Natural killer cell (primary cell): ENCODE measurements around the gene CCL28. TPM values are rescaled to one million over a fixed set of nuclear protein-coding genes. Genes with fewer than 3 reads are reported as not detected.

Experiments used
- ATAC-seq, 3 donors: fragments of 150-1000 bp in 2 of 3; fragments of 200-7000 bp in 1 of 3; cut with Tn5 transposase; 1 replicate in 1 of 3; 2 replicates in 2 of 3; pipeline ENCODE4 v1.10.0; 2021; ENCODE audit warnings: mild to moderate bottlenecking in 2 of 3, moderate library complexity in 2 of 3
- DNase-seq, 2 donors: peaks; one replicate each; pipeline versions ENCODE4 v3.0.0 to v3.0.0-alpha.2; 2013 to 2021; ENCODE audit warnings: mixed read lengths in 1 of 2
- H3K27ac ChIP-seq: one replicate; pipeline ENCODE4 v1.5.1; 2013; ENCODE audit warnings: mild to moderate bottlenecking, low read length
- H3K27me3 ChIP-seq: one replicate; pipeline ENCODE4 v1.6.1; 2013; ENCODE audit warnings: low read length; ENCODE audit not compliant: control insufficient read depth, insufficient read depth
- H3K36me3 ChIP-seq: one replicate; pipeline ENCODE4 v1.6.1; 2013; ENCODE audit warnings: low read length; ENCODE audit not compliant: control insufficient read depth, insufficient read depth
- H3K4me1 ChIP-seq: one replicate; pipeline ENCODE4 v1.6.1; 2013; ENCODE audit warnings: low read length; ENCODE audit not compliant: control insufficient read depth, insufficient read depth
- H3K4me3 ChIP-seq: one replicate; pipeline ENCODE4 v1.5.1; 2013; ENCODE audit warnings: low read length
- H3K9me3 ChIP-seq: one replicate; pipeline ENCODE4 v1.6.1; 2013; ENCODE audit warnings: low read length; ENCODE audit not compliant: control insufficient read depth, insufficient read depth
- H3K27ac Mint-ChIP-seq, 2 donors: one replicate each; pipeline ENCODE4 v1.8.0; 2022; ENCODE audit warnings: mild to moderate bottlenecking in 2 of 2, mixed read lengths in 2 of 2, moderate library complexity in 1 of 2
- H3K27me3 Mint-ChIP-seq, 2 donors: one replicate each; pipeline ENCODE4 v1.8.0; 2022; ENCODE audit warnings: low read depth in 2 of 2, mixed read lengths in 2 of 2
- H3K36me3 Mint-ChIP-seq: one replicate; pipeline ENCODE4 v1.8.0; 2022; ENCODE audit warnings: mixed read lengths
- H3K4me1 Mint-ChIP-seq, 2 donors: one replicate each; pipeline ENCODE4 v1.8.0; 2022; ENCODE audit warnings: mixed read lengths in 2 of 2
- H3K4me3 Mint-ChIP-seq: one replicate; pipeline ENCODE4 v1.8.0; 2022; ENCODE audit warnings: mild to moderate bottlenecking, moderate library complexity, mixed read lengths
- H3K9me3 Mint-ChIP-seq, 2 donors: one replicate each; pipeline ENCODE4 v1.8.0; 2022; ENCODE audit warnings: mixed read lengths in 2 of 2
- WGBS: methylation state at CpG from one replicate; pipeline ENCODE4 v1.1.7; 2013; ENCODE audit warnings: missing lambda C conversion rate; ENCODE audit not compliant: insufficient coverage; 5-methylcytosine and 5-hydroxymethylcytosine counted together
- intact Hi-C: fragments of 100-400 bp; cut with micrococcal nuclease; formaldehyde crosslinking; loops from one replicate; pipeline ENCODE4 v1.14.2; 2022
- total RNA-seq, 4 donors: library from RNA; stranded (reverse); fragments of 120-200 nt in 1 of 4; gene quantifications; one replicate each; pipeline versions ENCODE4 v1.2.3 to v1.2.4, GENCODE V29; 2013 to 2022
- TF ChIP-seq, protein P1 (sequence below): fragments of 200-600 bp; IDR thresholded peaks from one replicate; pipeline ENCODE4 v1.8.0; 2022; ENCODE audit warnings: antibody characterized with exemption

Gene CCL28
- total RNA-seq, 3 donors from 2014 or later (not counting 1 experiment from before 2014, with no cell fraction given) = 17.5 to 25.8 (median 25.1) TPM

DNA sequence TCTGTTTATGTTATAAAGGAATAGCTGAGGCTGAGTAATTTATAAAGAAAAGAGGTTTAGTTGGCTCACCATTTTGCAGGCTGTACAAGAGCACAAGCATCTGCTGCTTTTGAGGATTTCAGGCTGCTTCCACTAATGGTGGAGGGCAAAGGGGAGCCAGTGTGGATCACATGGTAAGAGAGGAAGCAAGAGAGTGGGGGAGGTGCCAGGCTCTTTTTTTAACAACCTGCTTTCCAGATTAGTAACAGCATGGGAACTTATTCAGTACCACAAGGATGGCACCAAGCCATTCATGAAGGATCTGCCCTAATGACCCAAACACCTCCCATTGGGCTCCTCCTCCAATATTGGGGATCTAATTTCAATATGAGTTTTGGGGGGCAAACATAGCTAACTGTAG is 40.4 kb downstream of the CCL28 start:
- H3K27ac Mint-ChIP-seq = no peak overlapping the region
- no peak overlapping the region for H3K27ac ChIP-seq
- ATAC-seq = no peak
- no peak overlapping the region for H3K4me3 Mint-ChIP-seq
- DNase-seq = no peak
- peaks cover 0 to 4% of the 10 kb centered on the region in 2 donors for H3K4me1 Mint-ChIP-seq
- H3K9me3 Mint-ChIP-seq = peaks cover 0 to 3% of the 10 kb centered on the region in 2 donors
- no peak overlapping the region for H3K4me3 ChIP-seq
- H3K36me3 ChIP-seq = peaks cover 3% of the 10 kb centered on the region
- H3K27me3 Mint-ChIP-seq = no peaks in the 10 kb centered on the region
- H3K9me3 ChIP-seq = no peaks in the 10 kb centered on the region
- H3K36me3 Mint-ChIP-seq = peaks cover 17% of the 10 kb centered on the region
- H3K27me3 ChIP-seq = no peaks in the 10 kb centered on the region
- TF ChIP-seq, protein P1, sequence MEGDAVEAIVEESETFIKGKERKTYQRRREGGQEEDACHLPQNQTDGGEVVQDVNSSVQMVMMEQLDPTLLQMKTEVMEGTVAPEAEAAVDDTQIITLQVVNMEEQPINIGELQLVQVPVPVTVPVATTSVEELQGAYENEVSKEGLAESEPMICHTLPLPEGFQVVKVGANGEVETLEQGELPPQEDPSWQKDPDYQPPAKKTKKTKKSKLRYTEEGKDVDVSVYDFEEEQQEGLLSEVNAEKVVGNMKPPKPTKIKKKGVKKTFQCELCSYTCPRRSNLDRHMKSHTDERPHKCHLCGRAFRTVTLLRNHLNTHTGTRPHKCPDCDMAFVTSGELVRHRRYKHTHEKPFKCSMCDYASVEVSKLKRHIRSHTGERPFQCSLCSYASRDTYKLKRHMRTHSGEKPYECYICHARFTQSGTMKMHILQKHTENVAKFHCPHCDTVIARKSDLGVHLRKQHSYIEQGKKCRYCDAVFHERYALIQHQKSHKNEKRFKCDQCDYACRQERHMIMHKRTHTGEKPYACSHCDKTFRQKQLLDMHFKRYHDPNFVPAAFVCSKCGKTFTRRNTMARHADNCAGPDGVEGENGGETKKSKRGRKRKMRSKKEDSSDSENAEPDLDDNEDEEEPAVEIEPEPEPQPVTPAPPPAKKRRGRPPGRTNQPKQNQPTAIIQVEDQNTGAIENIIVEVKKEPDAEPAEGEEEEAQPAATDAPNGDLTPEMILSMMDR = no peak
- intact Hi-C loops = no loop called here
- H3K4me1 ChIP-seq = no peaks in the 10 kb centered on the region

DNA sequence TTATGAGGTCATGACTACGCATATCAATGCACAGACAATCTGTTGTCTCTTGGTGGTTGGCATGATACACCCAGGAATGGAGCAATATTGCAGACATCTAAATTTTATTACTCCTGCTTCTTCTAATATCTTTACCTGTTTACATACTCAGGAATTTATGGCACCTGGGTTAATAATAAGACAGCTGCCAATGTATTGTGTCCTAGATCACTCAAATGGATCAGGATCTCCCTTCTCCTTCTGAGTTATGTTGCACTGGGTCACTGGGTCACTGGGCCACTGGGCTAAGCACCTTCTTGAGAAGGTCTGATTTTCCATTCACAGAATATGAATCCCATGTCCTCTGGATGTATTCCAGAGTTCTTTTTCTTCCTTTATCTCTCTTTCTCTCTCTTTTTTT is 41.8 kb downstream of the CCL28 start:
- Histone ChIP-seq H3K36me3 (no peaks in the 10 kb centered on the region), H3K4me1 (no peaks in the 10 kb centered on the region), H3K4me3 (no peak overlapping the region), H3K9me3 (no peaks in the 10 kb centered on the region), H3K27me3 (no peaks in the 10 kb centered on the region), H3K27ac (no peak overlapping the region)
- peaks cover 0 to 3% of the 10 kb centered on the region in 2 donors for H3K9me3 Mint-ChIP-seq
- intact Hi-C loops = no loop called here
- DNase-seq = no peak
- TF ChIP-seq, protein P1 = no peak
- H3K4me1 Mint-ChIP-seq = peaks cover 0 to 4% of the 10 kb centered on the region in 2 donors
- no peak overlapping the region for H3K4me3 Mint-ChIP-seq
- no peak overlapping the region for H3K27ac Mint-ChIP-seq
- ATAC-seq = no peak
- H3K27me3 Mint-ChIP-seq = no peaks in the 10 kb centered on the region
- WGBS = 100% methylated on average over 1 of the region's 1 CpG
- H3K36me3 Mint-ChIP-seq = peaks cover 8% of the 10 kb centered on the region

DNA sequence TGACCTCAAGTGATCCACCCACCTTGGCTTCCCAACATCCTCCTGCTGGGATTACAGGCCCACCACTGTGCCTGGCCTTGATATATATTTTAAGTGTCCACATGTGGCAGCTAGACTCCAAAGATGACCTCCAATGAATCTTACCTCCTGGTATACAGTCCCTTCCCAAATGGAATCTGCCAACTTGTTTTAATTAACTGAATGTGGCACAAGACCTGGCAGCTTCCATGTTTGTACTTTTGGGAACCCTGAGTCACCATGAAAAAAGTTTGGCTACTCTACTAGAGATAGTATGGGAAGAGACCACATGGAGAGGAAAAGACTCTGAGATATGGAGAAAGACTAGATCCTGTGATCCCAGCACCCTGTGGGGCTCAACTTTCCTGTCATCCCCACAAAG is 42.5 kb downstream of the CCL28 start:
- H3K27me3 Mint-ChIP-seq = no peaks in the 10 kb centered on the region

More for the DNA sequence above, 42.5 kb downstream of the CCL28 start:
- TF ChIP-seq, protein P1 = no peak
- Histone ChIP-seq H3K36me3 (no peaks in the 10 kb centered on the region), H3K4me3 (no peak overlapping the region), H3K9me3 (no peaks in the 10 kb centered on the region), H3K27ac (no peak overlapping the region), H3K4me1 (no peaks in the 10 kb centered on the region), H3K27me3 (no peaks in the 10 kb centered on the region)
- Mint-ChIP-seq H3K4me1 (peaks cover 0 to 4% of the 10 kb centered on the region in 2 donors), H3K36me3 (peaks cover 8% of the 10 kb centered on the region), H3K9me3 (peaks cover 0 to 3% of the 10 kb centered on the region in 2 donors), H3K4me3 (no peak overlapping the region), H3K27ac (no peak overlapping the region)
- DNase-seq (no peak), ATAC-seq (no peak)
- intact Hi-C loops = no loop called here
